H1 (cell line): Measurements from ENCODE around the gene FAT1.

Source experiments
- CTCF ChIP-seq, 3 experiments: IDR thresholded peaks; 1 replicate in 2 of 3; 2 replicates in 1 of 3; pipeline versions ENCODE4 v1.5.1 to v1.6.1; 2011; ENCODE audit warnings: low read length in 3 of 3, mild to moderate bottlenecking in 3 of 3, inconsistent platforms in 2 of 3, low read depth in 1 of 3, moderate library complexity in 1 of 3; ENCODE audit not compliant: insufficient read depth in 1 of 3; ENCODE audit errors: control extremely low read depth in 1 of 3
- POLR2A ChIP-seq, 2 experiments: IDR thresholded peaks; 1 replicate in 1 of 2; 2 replicates in 1 of 2; pipeline ENCODE4 v1.6.1; 2011; ENCODE audit warnings: low read depth in 2 of 2, low read length in 2 of 2, mild to moderate bottlenecking in 2 of 2; ENCODE audit errors: control extremely low read depth in 1 of 2

GRCh38 chr4:186596850-186597390 lies 126.7 kb downstream of the FAT1 start:
- TF ChIP-seq CTCF (IDR thresholded peaks at IDR 0.05; ENCODE audit: control extremely low read depth in 1 of 3, insufficient read depth in 1 of 3, low read depth in 1 of 3, low read length in 3 of 3) (no peak), POLR2A (IDR thresholded peaks at IDR 0.05; ENCODE audit: control extremely low read depth in 1 of 2, low read depth in 2 of 2, low read length in 2 of 2) (no peak)
